Caco-2 (cell line): Measurements from ENCODE around the gene NDUFV1. TPM values are rescaled to one million over a fixed set of nuclear protein-coding genes. Genes with fewer than 3 reads are reported as not detected.

Source experiments
- BruUV-seq: library from RNA; stranded (reverse); fragments of 400-500 nt; replicated peaks from 2 replicates; lab custom pipeline; 2021; lab: Mats Ljungman, UMichigan
- CTCF ChIA-PET: fragments of 300-600 bp; sonication (Branson Sonifier 250); formaldehyde crosslinking; loops from one replicate; lab custom pipeline; 2022; ENCODE audit warnings: antibody characterized with exemption; lab: Charles Lee
- POLR2A ChIA-PET: fragments of 300-600 bp; sonication (Branson Sonifier 250); formaldehyde crosslinking; loops from one replicate; lab custom pipeline; 2022; ENCODE audit warnings: antibody characterized with exemption; lab: Charles Lee
- DNase-seq, 2 experiments: peaks; one replicate each; pipeline versions ENCODE4 v3.0.0 to v3.0.0-alpha.2; 2020 to 2022
- H3K27me3 ChIP-seq: replicated peaks from 2 replicates; pipeline ENCODE4 v1.6.0; 2011; ENCODE audit warnings: low read length; ENCODE audit not compliant: control insufficient read depth, insufficient read depth
- H3K36me3 ChIP-seq: 2 replicates; pipeline ENCODE4 v1.5.1; 2011; ENCODE audit warnings: low read length; ENCODE audit not compliant: control insufficient read depth, insufficient read depth
- H3K4me1 ChIP-seq: fragments of 250-450 bp; sonication (Bioruptor Pico); 2 replicates; pipeline ENCODE4 v1.5.1; 2020; ENCODE audit warnings: mild to moderate bottlenecking
- H3K4me3 ChIP-seq: 2 replicates; pipeline ENCODE4 v1.5.1; 2011; ENCODE audit warnings: low read depth, mild to moderate bottlenecking, control low read depth, low read length
- H3K9me3 ChIP-seq: fragments of 250-450 bp; sonication (Bioruptor Pico); 2 replicates; pipeline ENCODE4 v1.5.1; 2020; ENCODE audit warnings: mild to moderate bottlenecking, moderate library complexity
- H3K27ac Mint-ChIP-seq: one replicate; pipeline ENCODE4 v1.8.0; 2022; ENCODE audit warnings: mixed read lengths; ENCODE audit not compliant: unreplicated experiment
- H3K27me3 Mint-ChIP-seq: one replicate; pipeline ENCODE4 v1.8.0; 2022; ENCODE audit warnings: mixed read lengths; ENCODE audit not compliant: insufficient read depth, unreplicated experiment
- H3K36me3 Mint-ChIP-seq: one replicate; pipeline ENCODE4 v1.8.0; 2022; ENCODE audit warnings: mild to moderate bottlenecking, mixed read lengths; ENCODE audit not compliant: insufficient read depth, unreplicated experiment
- H3K4me1 Mint-ChIP-seq: one replicate; pipeline ENCODE4 v1.8.0; 2022; ENCODE audit warnings: low read depth, mixed read lengths; ENCODE audit not compliant: unreplicated experiment
- H3K4me3 Mint-ChIP-seq: one replicate; pipeline ENCODE4 v1.8.0; 2022; ENCODE audit warnings: mild to moderate bottlenecking, moderate library complexity, mixed read lengths; ENCODE audit not compliant: unreplicated experiment
- H3K9me3 Mint-ChIP-seq: one replicate; pipeline ENCODE4 v1.8.0; 2022; ENCODE audit warnings: mixed read lengths; ENCODE audit not compliant: unreplicated experiment
- CTCF ChIP-seq, 2 experiments: fragments of 200-600 bp in 1 of 2; IDR thresholded peaks; 1 replicate in 1 of 2; 2 replicates in 1 of 2; pipeline versions ENCODE4 v1.5.1 to v1.8.0; 2011 to 2022; ENCODE audit warnings: antibody characterized with exemption in 1 of 2, control low read depth in 1 of 2, inconsistent platforms in 1 of 2, low read depth in 1 of 2, low read length in 1 of 2, mild to moderate bottlenecking in 1 of 2, moderate library complexity in 1 of 2; ENCODE audit not compliant: insufficient read depth in 1 of 2, severe bottlenecking in 1 of 2, unreplicated experiment in 1 of 2
- intact Hi-C: fragments of 100-400 bp; cut with micrococcal nuclease; formaldehyde crosslinking; loops from one replicate; pipeline ENCODE4 v1.10.0; 2022; ENCODE audit not compliant: unreplicated experiment
- total RNA-seq: library from RNA; stranded (reverse); gene quantifications from 2 replicates; pipeline ENCODE4 v1.2.3, GENCODE V29; 2022

Gene NDUFV1
- total RNA-seq, 1 experiment from 2014 or later = 358 TPM

- no peak for TF ChIP-seq CTCF (IDR thresholded peaks at IDR 0.05; ENCODE audit: insufficient read depth in 1 of 2, low read depth in 1 of 2, low read length in 1 of 2, severe bottlenecking in 1 of 2, unreplicated experiment in 1 of 2)
- CTCF ChIA-PET = interaction anchor here (1.2 to 1.6 kb wide), 3 partner anchors 15 to 176 kb away, joined by 3 to 10 read pairs (median 4); partner anchors contain the start of genes NUDT8 and PPP1CA
These were observed 28.8 kb upstream of the NDUFV1 start for GRCh38 chr11:67577951-67578350.

DNA sequence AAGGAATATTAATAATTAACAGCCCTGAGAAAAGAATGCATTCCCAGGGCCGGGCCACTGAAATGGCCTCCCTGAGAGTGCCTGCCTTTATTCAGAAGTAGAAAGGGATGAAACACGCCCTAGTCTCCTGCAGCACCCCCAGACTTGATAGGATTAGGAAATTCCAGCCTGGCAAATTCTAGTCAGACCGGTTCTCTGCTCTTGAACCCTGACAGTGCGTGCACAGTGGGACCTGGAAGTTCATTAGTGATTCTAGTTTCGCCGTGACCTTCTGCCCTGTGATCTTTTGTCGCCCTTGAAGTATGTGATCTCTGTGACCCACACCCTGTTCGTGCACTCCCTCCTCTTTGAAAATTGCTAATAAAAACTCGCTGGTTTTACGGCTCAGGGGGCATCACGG is 25.3 kb upstream of the NDUFV1 start:
- no TSS peak for BruUV-seq
- H3K27me3 Mint-ChIP-seq = no peaks in the 10 kb centered on the region
- peak overlapping the region; percentile 81 for H3K27ac Mint-ChIP-seq
- peaks cover 54% of the 10 kb centered on the region for H3K36me3 Mint-ChIP-seq
- Histone ChIP-seq H3K9me3 (no peaks in the 10 kb centered on the region), H3K4me1 (peaks cover 58% of the 10 kb centered on the region), H3K36me3 (peaks cover 14% of the 10 kb centered on the region), H3K4me3 (no peak overlapping the region), H3K27me3 (no peaks in the 10 kb centered on the region)
- ChIA-PET POLR2A (no interaction called here), CTCF (interaction anchor here (2.6 kb wide), 1 partner anchor 8 kb away, joined by 35 read pairs; no protein-coding TSS in a partner anchor)
- H3K4me3 Mint-ChIP-seq = peak overlapping the region; percentile 75
- TF ChIP-seq CTCF (IDR thresholded peaks at IDR 0.05; ENCODE audit: insufficient read depth in 1 of 2, low read depth in 1 of 2, low read length in 1 of 2, severe bottlenecking in 1 of 2, unreplicated experiment in 1 of 2) = no peak
- DNase-seq = peak; percentile 93 to 96
- intact Hi-C loops = loop anchor here (1.0 to 10.0 kb wide), 5 partner anchors 9 to 337 kb away; partner anchors contain the start of genes CDK2AP2 and POLD4
- H3K4me1 Mint-ChIP-seq = peaks cover 56% of the 10 kb centered on the region
- no peaks in the 10 kb centered on the region for H3K9me3 Mint-ChIP-seq

More at GRCh38 chr11:67577951-67578350, 28.8 kb upstream of the NDUFV1 start:
- Mint-ChIP-seq H3K36me3 (peaks cover 20% of the 10 kb centered on the region), H3K27ac (no peak overlapping the region), H3K9me3 (no peaks in the 10 kb centered on the region), H3K27me3 (no peaks in the 10 kb centered on the region), H3K4me3 (no peak overlapping the region), H3K4me1 (peaks cover 58% of the 10 kb centered on the region)
- no peak for DNase-seq
- no peak overlapping the region for H3K4me3 ChIP-seq
- POLR2A ChIA-PET = interaction anchor here (0.6 kb wide), 1 partner anchor 923 kb away, joined by 3 read pairs; no protein-coding TSS in a partner anchor
- no peaks in the 10 kb centered on the region for H3K9me3 ChIP-seq
- intact Hi-C loops = no loop called here
- H3K36me3 ChIP-seq = no peaks in the 10 kb centered on the region
- peaks cover 60% of the 10 kb centered on the region for H3K4me1 ChIP-seq
- no peaks in the 10 kb centered on the region for H3K27me3 ChIP-seq
- BruUV-seq = no TSS peak

DNA sequence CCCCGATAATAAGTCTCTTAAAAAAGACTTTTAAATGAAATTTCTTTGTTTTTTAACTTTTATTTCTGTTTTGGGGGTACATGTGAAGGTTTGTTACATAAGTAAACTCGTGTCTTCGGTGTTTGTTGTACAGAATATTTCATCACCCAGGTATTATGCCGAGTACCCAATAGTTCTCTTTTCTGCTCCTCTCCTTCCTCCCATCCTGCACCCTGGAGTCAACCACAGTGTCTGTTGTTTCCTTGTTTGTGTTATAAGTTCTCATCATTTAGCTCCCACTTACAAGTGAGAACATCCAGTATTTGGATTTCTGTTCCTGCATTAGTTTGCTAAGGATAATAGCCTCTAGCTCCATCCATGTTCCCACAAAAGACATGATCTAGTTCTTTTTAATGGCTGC is 24.7 kb upstream of the NDUFV1 start:
- Histone ChIP-seq H3K4me1 (peaks cover 58% of the 10 kb centered on the region), H3K27me3 (no peaks in the 10 kb centered on the region), H3K9me3 (no peaks in the 10 kb centered on the region), H3K4me3 (peak overlapping the region; percentile 87; the same call in 1 of the 2 replicates), H3K36me3 (peaks cover 19% of the 10 kb centered on the region)
- Mint-ChIP-seq H3K4me3 (peak overlapping the region; percentile 75), H3K27me3 (no peaks in the 10 kb centered on the region), H3K4me1 (peaks cover 56% of the 10 kb centered on the region), H3K9me3 (no peaks in the 10 kb centered on the region), H3K36me3 (peaks cover 59% of the 10 kb centered on the region), H3K27ac (peak overlapping the region; percentile 81)
- intact Hi-C loops = loop anchor here (5.0 to 10.0 kb wide), 2 partner anchors 230 to 337 kb away; partner anchors contain the start of gene POLD4
- POLR2A ChIA-PET = interaction anchor here (0.8 to 2.4 kb wide), 3 partner anchors 8 to 180 kb away, joined by 4 to 16 read pairs (median 10); partner anchors contain the start of genes NUDT8 and PPP1CA
- no peak for DNase-seq
- BruUV-seq = TSS peak; percentile 45
- no peak for TF ChIP-seq CTCF (IDR thresholded peaks at IDR 0.05; ENCODE audit: insufficient read depth in 1 of 2, low read depth in 1 of 2, low read length in 1 of 2, severe bottlenecking in 1 of 2, unreplicated experiment in 1 of 2)
- CTCF ChIA-PET = interaction anchor here (0.5 to 2.6 kb wide), 5 partner anchors 8 to 47 kb away, joined by 3 to 35 read pairs (median 3); no protein-coding TSS in a partner anchor
